NCI-H1105 (cell line): Measurements from ENCODE around the gene GPR119.
A peak's percentile ranks its signal among the peaks of the same experiment; 100 is the strongest.
"Not testable (repeated sequence)": the region's sequence is repeated elsewhere in the genome, so short reads cannot be mapped to it uniquely, and the experiment has no call there.

Source experiments
- DNase-seq: peaks from one replicate; lab custom pipeline; 2025; lab: John Stamatoyannopoulos, UW

Gene GPR119

DNA sequence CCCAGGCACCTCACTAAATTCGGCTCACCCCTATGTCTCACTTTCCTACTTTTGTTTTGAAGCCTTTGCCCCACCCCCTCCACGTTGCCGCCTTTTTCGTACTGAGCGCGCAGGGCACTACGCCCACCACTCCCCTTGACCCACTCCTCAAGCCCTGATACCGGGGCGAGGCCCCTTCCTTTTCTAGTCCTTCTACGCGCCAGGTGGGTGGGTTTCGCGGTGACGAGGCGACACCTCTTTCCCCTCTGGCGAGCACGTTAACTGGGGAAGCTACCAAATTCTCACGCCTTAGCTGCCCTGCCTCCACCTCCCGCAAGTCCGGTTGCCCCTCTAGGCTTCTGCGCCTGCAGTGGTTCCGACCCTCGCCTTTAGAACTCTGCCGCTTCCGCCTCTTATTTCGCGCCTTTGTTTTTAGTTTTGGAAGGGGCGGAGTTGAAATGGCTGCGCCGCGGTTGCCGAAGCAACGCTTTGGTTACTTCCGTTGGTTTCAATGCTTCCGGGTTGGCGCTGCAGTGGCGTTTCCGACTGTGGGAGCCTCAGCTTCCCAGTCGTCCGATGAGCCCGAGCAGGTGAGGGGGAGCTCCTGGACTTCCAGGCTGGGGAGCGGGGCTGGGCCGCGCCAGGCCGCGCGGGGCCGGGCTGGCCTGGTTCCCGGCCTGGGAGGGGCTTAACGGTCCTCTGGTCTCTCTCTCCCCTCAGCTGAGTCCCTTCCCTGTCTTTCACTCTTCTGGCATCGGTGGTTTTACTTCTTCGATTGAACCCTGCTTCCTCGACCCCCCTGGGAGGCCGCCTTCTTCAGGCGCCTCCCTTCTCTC, 45.9 kb downstream of the GPR119 start, which contains the start of gene SLC25A14:
Gene SLC25A14, plus strand, starts transcription at position 512 of the 815 bp plus-strand sequence. CDS start 360 bp downstream, outside the sequence.
- DNase-seq: peak; percentile 79

DNA sequence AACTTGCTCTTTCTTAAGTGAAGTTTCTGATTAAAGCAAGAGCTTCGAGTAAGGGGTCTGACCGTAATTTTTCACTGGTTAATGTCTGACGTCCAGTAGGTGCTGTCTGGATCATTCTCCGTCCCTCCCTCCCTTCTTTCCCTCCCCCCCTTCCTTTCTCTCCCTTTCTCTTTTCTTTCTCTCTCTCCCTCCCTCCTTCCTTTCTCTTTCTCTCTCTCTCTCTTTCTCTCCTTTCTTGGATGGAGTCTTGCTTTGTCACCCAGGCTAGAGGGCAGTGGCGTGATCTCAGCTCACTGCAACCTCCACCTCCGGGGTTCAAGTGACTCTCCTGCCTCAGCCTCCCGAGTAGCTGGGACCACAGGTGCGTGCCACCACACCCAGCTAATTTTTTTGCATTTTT, 46.6 kb downstream of the GPR119 start:
- not testable (repeated sequence) for DNase-seq

DNA sequence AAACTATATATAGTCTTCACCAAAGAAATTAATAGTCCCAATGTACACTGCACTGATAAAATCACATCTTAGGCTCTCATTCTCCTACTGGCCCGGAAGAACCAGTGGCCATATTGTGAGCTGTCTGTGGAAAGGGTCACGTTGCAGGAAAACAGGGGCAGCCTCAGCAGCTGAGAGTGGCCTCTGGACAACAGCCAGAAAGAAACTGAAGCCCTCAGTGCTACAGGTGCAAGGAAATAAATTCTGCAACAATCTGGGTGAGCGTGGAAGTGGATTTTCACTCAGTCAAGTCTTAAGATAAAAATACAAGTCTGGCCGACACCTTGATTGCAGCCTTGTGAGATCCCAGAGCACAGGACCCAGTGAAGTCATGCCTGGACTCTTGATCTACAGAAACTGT, 48.9 kb downstream of the GPR119 start:
- DNase-seq: no peak
